ENCODE results near the gene KRTAP13-2.

KRTAP13-2 gene, protein sequence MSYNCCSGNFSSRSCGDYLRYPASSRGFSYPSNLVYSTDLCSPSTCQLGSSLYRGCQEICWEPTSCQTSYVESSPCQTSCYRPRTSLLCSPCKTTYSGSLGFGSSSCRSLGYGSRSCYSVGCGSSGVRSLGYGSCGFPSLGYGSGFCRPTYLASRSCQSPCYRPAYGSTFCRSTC

DNA sequence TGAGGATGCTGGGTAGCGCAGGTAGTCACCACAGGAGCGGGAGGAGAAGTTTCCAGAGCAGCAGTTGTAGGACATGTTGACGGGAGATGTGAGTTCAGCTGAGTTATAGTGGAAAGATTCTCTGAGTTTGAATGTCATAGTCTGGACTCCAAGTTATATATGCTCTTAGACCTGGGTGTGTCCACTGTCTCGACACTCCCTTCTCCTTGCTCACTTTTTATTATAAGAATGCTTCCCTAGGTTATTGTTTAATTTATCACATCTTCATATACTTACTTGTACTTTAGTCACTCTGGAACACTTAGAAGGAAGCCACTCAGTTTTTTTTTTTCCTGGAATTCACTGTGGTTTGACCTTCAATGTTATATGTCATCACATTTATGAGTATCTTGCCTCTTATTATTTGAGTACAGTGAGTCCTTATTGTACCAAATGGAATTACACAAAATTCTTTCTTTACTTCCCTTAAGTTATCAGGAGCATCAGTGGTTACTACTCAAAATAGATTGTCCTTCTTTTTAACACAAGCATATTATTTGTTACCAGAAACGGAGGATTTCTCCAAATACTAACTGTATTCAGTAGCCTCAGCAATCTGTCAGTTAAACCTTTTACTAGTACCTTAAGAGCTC lies at the start of gene KRTAP13-2:
TSS of gene KRTAP13-2 (minus strand) at position 133 of the 632 bp plus-strand sequence. CDS start at position 75, 58 bp downstream.
- DNase-seq (ENCODE audit: low read depth) = no peak

DNA sequence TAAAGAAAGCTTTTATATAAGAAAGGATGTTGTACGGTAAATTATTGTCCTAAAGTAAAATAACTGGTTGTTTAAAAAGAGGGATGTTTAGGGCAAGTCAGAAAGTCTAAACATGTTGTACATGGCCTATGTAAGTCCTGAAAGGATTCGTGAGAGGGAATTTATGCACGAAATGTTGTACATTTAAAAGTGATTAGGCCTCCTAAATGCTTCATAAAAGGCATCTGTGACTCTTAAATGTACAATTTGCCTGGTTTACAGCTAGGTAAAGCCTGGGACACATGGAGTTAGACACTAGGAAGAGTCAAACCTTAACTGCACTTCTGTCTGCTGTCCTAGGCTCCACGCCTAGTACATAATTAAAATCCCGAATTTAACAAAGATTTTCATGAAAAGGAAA lies 43.9 kb upstream of the KRTAP13-2 start:
- no peak for DNase-seq (ENCODE audit: low read depth)

DNA sequence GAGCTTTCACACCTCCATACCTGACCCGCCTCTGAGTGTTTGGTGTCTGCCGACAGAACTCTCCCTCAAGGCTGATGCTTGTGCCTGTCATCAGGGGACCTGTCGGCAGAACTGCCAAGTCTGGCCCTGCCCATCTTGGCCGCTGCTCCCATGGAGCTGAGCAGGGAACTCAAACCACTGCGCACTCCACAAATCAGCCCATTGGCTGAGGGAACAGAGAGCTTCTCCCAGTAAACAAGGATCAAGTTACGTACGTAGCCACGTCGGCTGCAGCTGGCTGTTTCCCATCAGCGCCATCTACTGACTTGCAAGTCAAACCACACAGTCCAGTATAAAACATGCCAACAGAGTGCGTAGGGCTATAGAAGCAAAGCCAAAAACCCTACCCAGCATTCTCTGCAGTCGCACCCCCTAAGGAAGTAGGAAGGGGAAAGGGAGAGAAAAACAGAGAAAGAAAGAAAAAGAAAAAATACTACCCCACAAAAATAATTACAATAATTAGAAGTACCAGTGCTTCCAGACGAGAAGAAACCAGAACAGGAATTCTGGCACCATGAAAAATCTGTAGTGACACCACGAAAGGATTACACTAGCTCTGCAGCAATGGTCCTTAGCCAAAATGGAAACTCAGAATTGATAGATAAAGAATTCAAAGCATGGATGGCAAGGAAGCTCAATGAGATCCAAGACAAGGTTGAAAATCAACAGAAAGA lies 36.9 kb upstream of the KRTAP13-2 start:
- no peak for DNase-seq (ENCODE audit: low read depth)

DNA sequence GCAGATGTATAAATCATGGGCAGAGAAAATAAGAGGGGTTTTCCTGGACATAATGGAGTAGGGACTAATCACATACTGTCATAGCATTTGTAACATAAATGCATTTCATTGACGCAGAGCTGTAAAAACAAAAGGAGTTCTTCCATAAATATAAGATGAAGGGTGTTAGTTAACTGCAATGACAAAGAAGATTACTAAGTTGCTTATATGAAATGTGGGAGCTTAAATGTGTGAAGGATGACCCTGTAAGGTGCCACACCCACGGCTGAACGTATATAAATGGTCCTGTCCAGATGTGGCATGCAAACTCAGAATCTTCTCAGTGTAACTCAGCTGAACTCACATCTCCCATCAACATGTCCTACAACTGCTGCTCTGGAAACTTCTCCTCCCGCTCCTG lies 23.7 kb upstream of the KRTAP13-2 start, which contains the start of gene KRTAP13-1:
TSS of gene KRTAP13-1 (plus strand) at position 301 of the 400 bp plus-strand sequence. CDS start at position 357, 56 bp downstream.
- no peak for DNase-seq (ENCODE audit: low read depth)

DNA sequence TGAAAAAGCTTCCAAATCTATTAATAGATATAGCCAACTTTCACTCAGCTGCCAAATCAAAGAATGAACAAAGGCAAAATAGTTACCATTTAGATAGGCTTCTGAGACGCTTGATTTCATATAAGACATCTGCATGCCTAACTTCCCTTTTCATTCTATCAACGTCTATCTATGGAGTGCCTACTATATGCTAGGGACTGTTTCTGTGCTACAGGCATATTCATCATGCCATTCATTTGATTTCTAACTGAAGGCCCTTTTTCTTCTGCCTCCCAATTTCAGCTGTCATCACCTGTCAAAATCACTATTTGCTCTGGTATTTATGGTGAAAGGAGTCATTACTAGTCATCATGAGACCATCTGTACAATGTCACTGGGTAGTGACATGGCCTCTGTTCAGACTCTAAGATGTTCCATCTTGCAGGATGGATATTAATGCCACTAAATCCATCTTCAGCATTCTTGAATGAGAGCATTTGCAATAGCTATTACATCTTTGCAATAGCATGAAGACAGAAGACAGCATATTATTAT lies 19.5 kb upstream of the KRTAP13-2 start:
- no peak for DNase-seq (ENCODE audit: low read depth)

DNA sequence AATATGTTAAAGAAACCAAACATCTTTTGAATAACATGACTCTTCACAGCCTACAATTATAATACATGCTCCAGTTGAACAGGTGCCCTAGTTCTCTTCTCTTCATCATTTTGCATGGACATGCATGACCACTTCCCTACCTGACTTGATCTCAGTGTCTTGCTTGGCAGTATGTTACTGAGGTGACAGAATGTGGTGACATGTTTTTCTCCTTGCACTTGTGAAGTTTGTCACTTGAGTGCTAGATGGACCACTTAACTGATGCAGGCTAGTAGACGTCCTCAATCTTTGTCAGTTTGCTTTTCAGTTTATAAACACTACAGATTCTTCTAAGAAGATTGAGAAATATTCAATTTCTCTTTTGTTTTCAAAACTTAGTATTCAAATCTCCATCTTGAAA lies 10.1 kb upstream of the KRTAP13-2 start:
- no peak for DNase-seq (ENCODE audit: low read depth)

DNA sequence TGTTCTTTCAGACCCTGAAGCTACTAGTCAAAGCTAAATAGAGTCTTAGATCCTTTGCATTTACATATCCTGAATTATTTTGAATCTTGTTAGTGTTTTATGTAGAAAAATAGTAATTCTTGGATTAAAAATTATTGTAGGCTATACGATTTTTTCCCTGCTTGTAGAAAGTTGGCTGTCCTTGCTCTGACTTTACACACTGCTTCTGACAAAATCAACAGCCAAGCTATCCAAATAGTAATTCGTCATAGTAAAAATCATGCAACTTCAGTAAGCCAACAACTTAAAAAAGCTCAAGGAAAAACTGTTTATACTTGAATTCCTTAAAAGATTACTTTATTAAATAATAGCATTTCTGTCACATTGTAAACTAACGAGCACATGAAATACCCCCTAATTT lies 16.2 kb downstream of the KRTAP13-2 start:
- no peak for DNase-seq (ENCODE audit: low read depth)

DNA sequence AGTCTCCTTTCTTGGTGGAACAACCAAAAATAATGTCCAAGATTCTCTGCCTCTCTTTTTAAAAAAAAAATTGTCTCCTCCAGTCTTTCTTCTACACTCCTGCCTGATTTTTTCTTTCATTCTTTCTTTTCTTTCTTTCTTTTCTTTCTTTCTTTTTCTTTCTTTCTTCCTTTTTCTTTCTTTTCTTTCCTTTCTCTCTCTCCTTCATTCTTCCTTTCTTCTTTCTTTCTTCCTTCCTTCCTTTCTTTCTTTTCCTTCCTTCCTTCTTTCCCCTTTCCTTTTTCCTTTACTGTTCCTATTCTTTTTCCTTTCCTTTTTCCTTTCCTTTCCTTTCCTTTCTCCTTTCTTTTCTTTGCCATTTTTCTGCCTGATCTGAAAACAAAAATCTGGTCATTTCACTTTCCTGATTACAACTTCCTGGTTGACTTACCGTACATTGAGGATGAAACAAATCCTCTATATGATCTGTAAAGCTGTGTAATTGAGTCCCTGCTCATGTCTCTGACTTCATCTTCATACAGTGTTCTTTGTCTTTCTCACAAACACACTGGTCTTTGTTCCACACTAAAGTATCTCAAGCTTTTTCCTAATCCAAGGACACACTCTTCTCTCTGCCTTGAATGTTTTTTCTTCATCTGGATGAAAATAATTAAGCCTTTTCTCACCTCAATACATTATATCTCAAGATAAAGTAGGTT lies 17.6 kb downstream of the KRTAP13-2 start:
- DNase-seq (ENCODE audit: low read depth) = no peak

DNA sequence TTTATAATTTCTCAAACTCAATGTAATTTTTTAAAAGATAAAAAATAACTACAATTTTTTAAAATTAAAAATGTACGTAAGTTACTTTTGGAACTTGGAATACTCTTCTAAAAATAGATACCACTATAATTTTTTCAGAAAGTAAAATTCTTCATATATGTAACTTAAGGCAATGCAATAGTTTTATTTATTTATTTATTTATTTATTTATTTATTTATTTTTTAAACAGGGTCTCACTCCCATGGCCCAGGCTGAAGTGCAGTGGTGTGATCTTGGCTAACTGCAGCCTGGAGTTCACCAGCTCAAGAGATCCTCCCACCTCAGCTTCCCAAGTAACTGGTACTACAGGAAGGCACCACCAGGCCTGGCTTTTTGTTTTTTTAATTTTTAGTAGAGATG lies 20.5 kb downstream of the KRTAP13-2 start:
- no peak for DNase-seq (ENCODE audit: low read depth)

DNA sequence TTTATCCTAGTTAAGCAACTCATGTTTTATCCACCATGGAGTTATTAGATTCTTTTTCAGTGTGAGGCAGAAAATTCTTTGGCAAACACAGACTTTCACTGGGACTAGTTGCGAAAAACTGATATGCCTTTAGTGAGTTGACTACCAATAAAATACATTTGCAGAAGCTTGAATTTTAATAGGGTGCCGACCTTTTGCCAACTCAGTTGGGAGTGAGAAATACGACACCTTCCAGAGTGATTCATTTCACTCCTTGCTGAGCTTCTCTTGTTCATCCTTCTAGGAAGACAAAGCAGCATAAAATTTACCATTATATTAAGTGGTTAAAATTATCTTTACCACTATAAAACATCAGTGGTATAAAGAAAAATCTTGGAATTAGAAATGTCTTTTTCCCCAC lies 22.5 kb downstream of the KRTAP13-2 start:
- DNase-seq (ENCODE audit: low read depth) = no peak

DNA sequence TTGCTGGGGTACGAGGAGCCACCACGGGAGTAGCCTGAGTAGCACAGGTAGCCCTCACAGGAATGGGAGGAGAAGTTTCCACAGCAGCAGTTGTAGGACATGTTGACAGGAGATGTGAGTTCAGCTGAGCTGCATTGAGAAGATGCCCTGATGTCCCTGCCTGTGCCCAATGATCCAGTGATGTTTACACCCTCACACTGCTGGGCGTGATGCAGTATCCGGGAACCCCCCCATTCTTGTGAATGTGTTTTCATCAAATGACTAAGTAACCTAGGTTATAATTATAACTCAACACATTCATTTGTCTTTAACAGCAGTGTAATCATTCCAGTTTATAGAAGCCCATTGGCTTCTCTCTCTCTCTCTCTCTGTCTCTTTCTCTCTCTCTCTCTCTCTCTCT lies 23.6 kb downstream of the KRTAP13-2 start, which contains the start of gene KRTAP23-1:
TSS of gene KRTAP23-1 (minus strand) at position 101 of the 400 bp plus-strand sequence. CDS start at position 101, 0 bp downstream.
- DNase-seq (ENCODE audit: low read depth) = no peak

DNA sequence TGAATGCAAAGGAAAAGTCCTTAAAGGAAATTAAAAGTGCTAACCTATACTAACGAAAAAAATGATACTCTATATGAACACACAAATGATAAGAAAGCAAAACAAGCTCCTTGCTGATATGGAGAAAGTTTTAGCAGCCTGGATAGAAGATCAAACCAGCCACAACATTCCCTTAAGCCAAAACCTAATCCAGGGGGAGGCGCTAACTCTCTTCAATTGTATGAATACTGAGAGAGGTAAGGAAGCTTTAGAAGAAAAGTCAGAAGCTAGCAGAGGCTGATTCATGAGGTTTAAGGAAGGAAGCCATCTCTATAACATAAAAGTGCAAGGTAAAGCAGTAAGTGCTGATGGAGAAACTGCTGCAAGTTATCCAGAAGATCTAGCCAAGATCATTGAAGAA lies 27.1 kb downstream of the KRTAP13-2 start:
- no peak for DNase-seq (ENCODE audit: low read depth)

DNA sequence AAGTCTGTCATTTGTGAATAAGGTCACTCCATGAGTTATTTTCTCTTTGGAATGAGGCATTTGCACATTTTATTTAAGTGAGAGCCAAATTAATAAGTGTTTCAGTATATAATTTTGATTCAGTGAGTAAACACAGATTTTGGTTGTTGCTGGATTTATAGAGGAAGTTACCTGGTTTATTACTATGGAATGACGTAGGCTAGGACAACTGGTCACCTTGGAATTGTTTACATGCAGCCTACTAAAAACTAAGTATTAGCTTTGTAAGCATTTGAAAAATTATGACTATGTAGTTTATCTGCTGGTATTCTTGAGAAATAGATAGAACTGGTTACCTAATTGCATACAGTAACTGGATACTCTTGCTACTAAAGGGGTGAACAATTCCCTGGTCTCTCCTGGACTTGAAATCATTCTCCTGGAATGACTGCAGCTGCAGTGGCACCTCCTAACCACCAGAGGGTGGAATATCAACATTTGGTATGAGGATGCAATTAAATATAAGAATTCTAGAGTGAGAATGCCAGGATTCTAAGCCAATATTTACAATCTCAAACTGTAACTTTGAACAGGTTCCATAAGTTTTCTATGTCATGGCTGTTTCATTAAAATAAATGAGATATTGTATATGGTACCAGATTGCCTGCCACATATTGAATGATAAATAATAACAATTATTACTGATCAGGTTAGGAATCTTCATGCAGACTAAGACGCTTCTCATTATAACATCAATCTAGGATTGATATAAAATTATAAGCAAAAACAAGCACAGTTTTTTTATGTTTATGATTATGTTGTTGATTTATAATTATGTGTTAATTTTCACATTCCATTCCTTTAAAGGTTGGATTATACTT lies 31.1 kb downstream of the KRTAP13-2 start:
- DNase-seq (ENCODE audit: low read depth) = no peak

DNA sequence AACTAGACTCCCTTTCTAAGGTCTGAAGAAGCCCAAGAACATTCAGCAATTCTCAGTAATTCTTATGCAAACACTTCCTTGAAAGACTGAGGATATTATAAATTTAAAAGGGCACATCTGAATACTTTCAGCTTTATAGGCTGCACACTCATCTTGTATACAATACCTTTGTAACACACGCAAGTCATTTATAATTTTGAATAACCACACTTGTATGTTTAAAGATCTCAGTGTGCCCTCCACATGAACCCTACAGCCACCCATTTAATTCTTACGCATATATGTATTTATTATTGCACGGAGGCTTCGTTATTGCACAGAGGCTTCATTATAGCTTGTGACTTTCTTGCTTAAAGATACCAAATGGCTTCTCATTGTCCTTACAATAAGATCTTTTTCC lies 33.4 kb downstream of the KRTAP13-2 start:
- DNase-seq (ENCODE audit: low read depth) = no peak

DNA sequence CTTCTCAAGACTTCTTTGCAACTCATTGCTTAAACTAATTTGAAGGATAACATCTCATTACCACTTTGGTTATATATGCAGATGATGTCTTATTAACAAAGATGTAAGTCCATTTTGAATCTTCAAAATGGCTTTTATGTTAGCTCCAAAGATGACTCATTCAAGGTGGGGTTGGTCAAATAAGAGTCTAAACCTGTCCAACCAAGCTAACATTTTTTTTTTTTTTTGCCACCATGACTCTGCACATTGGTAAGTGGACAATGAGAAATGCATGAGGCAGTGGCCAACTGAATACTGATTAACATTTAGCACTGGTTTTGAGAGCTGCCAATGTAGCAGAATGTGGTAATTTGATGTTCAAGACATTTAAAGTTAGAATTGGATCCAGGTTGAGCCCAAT lies 34.3 kb downstream of the KRTAP13-2 start:
- no peak for DNase-seq (ENCODE audit: low read depth)

DNA sequence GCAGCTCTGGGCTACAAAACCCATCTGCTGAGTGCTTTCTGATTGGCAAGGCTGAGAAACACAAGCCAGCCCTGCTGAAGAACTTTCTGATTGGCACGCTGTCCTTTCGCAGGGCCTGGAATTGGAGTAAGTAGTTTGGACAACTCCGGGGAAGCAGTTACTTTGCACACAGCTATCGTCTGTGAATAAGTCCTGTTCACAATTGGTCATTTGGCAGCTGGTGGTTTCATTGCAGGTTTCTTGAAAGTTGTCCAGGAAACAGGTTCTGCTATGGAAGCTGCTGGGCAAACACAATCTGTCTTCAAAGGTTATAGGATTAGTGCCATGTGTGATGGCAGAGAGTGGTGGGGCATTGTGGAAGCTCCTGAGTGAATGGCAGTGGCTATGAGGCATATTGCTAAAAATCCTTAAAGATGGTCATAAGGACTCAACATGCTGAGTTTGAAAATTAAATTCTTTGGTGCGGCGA lies 34.8 kb downstream of the KRTAP13-2 start, which contains the start of gene KRTAP27-1:
TSS of gene KRTAP27-1 (minus strand) at position 419 of the 469 bp plus-strand sequence. CDS start at position 393, 26 bp downstream.
- DNase-seq (ENCODE audit: low read depth) = no peak

DNA sequence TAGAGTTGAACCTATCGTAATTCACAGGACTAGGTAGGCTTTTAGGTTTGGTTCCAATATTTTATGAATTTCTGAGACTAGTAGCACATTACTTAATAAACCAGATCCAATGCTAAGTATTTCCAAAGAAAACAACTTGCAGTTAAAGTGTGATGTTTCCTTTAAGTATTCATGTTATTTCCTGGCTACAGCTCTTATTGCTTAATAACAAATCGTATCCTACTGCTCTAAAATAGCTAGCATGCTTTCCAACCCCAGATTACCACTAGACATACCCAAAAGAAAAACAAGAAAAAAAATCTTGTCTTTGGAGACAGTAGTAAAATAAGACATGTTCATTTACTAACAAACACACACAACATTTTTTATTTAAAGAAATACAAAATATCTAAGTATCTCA lies 35.5 kb downstream of the KRTAP13-2 start:
- no peak for DNase-seq (ENCODE audit: low read depth)

DNA sequence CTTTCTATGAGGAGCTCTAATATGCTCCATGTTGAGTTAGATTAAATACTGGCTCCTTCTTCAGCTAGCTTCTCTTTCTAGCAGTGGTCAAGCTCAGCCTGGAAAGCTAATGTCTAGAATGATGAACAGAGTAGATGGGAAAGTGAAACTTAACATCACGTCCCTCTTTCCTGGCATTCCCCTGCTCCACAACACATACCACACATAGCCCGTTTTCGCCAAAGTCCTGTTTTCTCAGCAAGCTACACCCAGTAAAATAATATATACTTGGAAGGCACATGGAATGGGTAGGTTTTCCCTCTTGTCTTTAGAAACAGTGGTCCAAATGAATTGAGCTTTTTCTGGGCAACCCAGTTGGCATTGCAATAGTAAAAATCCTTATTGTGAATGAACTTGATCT lies 38.3 kb downstream of the KRTAP13-2 start:
- no peak for DNase-seq (ENCODE audit: low read depth)

DNA sequence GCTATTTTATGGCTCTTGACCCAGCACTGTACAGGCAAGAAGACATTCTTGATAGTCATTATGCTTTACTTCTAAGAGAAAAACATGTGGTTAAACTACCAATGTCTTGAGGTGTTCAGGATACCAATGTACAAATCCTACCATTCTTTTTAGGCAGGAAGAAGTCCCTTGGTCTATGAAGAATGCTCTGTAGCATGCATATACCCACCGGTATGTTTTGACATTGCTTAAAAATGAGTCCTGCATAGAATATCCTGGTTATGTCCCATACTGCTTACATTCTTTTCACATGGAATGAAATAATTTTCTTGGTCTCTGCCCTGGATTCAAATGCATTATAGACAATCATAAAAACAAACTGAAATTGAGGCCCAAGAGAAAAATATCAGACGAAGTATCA lies 39.4 kb downstream of the KRTAP13-2 start:
- DNase-seq (ENCODE audit: low read depth) = no peak

DNA sequence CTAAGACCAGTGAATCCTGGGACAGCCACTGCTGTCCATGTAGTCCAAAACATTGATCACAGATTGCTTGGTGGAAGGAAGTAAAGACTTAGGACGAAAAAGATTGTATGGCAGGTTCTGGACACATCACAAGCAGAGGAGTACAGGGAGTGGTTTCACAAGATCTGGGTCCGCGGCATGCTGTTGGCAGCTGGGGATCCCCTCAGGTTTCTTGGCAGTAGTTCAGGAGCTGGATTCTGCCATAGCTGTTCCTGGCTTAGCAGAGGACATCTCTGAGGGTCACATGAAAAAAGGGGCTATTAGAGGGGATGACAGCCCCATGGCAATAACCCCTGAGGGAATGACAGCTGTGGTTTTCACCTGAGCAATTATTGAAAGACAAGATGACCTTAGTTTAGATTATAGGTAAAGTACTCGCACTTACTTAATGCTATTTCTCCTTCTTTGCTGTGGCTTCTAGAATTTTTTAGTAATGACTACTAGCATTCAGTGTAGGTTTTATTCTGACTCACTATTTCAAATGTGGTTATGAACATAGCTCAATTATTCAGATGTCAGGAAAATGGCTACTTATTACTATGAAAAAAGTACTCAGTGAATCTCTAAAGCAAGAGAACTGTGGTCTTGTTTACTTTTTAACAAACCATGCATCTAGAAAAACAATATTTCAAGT lies 42.7 kb downstream of the KRTAP13-2 start:
- no peak for DNase-seq (ENCODE audit: low read depth)
